ENCODE results near the gene TMEM237.
A peak's percentile ranks its signal among the peaks of the same experiment; 100 is the strongest.

Gene TMEM237

DNA sequence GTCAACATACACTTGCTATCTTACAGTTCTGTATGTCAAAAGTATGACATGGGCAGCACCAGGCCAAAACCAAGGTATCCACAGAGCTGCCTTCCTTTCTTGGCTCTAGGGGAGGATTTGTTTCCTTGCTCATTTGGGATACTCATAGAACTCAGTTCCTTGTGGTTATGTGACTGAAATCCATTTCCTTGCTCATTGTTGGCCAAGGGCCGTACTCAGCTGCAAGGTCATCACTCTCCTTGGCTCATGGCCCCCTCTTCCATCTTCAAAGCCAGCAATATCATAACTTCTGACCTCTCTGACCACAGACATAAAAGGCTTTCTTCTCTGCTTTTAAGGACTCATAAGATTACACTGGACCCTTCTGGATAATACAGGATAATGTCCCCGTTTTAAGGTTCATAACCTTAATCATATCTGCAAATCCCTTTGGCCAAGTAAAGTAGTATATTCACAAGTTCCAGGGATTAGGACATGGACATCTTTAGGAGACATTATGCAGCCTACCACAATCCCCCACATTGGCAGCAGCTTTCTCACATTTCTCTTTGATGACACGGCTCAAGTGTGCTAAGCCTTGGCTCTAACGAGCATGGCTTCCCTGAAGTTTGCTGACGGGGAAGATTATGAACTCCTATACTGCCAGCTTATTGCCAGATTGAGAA lies 20.9 kb downstream of the TMEM237 start:
- Histone ChIP-seq H3K9ac (ENCODE audit: low read length) (no peak overlapping the region), H4K8ac (ENCODE audit: low read depth, low read length) (no peak overlapping the region), H3K4me1 (ENCODE audit: control insufficient read depth, low read depth, low read length) (no peaks in the 10 kb centered on the region), H3K18ac (ENCODE audit: low read length) (no peak overlapping the region), H2BK120ac (ENCODE audit: low read depth, low read length) (no peak overlapping the region), H3K4me2 (ENCODE audit: low read length) (no peak overlapping the region), H3K79me2 (ENCODE audit: control insufficient read depth, insufficient read depth, low read length) (no peaks in the 10 kb centered on the region), H3K27ac (ENCODE audit: low read depth, low read length) (no peak overlapping the region), H3K4ac (ENCODE audit: low read depth, low read length) (no peak overlapping the region), H3K36me3 (ENCODE audit: control insufficient read depth, insufficient read depth, low read length) (no peaks in the 10 kb centered on the region), H3K23ac (ENCODE audit: low read length) (no peak overlapping the region), H3K27me3 (ENCODE audit: insufficient read depth, low read length, poor library complexity) (no peaks in the 10 kb centered on the region), H3K79me1 (ENCODE audit: low read length) (no peaks in the 10 kb centered on the region), H3K4me3 (ENCODE audit: low read length) (no peak overlapping the region), H4K5ac (ENCODE audit: low read length) (no peak overlapping the region), H3K56ac (ENCODE audit: low read length) (no peak overlapping the region), H2BK15ac (replicated peaks; ENCODE audit: low read depth) (no peak overlapping the region), H2BK5ac (ENCODE audit: low read length) (no peak overlapping the region), H2AK5ac (ENCODE audit: low read length) (no peak overlapping the region)
- no peak for DNase-seq
- no CpG with 5 or more reads among the region's 5 CpGs for WGBS (ENCODE audit: extremely low coverage, insufficient coverage, low lambda C conversion rate)

DNA sequence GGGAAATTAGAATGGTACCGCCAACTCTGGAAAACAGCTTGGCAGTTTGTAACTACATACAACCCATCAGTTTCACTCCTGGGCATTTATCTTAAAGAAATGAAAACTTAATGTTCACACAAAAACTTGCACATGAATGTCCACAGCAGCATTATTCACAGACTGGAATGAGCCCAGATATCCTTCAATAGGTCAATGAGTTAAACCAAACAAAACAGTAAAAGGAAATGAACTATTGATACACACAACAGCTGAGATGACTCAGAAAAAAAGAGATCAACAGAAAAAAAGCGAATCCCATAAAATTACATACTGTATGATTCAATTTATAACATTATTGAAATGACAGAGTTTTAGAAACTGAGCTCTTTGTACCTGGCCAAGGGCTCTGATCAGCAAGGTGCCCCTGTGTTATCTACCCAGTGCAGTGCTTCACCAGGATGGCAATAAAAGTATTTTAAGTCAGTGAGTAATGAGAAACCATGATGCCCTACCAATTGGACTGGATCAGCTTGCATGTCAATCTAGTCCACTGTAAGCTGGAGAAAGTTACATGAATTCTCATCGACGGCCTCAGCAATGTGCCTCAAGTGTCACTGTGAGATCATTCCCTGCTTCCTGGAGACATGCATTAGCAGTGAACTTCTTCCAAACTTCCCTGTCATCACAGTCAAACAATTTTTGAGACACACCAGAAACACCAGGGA lies 21.9 kb downstream of the TMEM237 start:
- Histone ChIP-seq H3K79me1 (ENCODE audit: low read length) (no peaks in the 10 kb centered on the region), H2AK5ac (ENCODE audit: low read length) (no peak overlapping the region), H3K4me1 (ENCODE audit: control insufficient read depth, low read depth, low read length) (no peaks in the 10 kb centered on the region), H3K9ac (ENCODE audit: low read length) (no peak overlapping the region), H2BK15ac (replicated peaks; ENCODE audit: low read depth) (no peak overlapping the region), H3K79me2 (ENCODE audit: control insufficient read depth, insufficient read depth, low read length) (no peaks in the 10 kb centered on the region), H3K4me2 (ENCODE audit: low read length) (no peak overlapping the region), H2BK120ac (ENCODE audit: low read depth, low read length) (no peak overlapping the region), H2BK5ac (ENCODE audit: low read length) (no peak overlapping the region), H3K56ac (ENCODE audit: low read length) (no peak overlapping the region), H3K4me3 (ENCODE audit: low read length) (no peak overlapping the region), H3K27me3 (ENCODE audit: insufficient read depth, low read length, poor library complexity) (no peaks in the 10 kb centered on the region), H3K4ac (ENCODE audit: low read depth, low read length) (no peak overlapping the region), H3K27ac (ENCODE audit: low read depth, low read length) (no peak overlapping the region), H3K23ac (ENCODE audit: low read length) (no peak overlapping the region), H4K5ac (ENCODE audit: low read length) (no peak overlapping the region), H4K8ac (ENCODE audit: low read depth, low read length) (no peak overlapping the region), H3K18ac (ENCODE audit: low read length) (no peak overlapping the region), H3K36me3 (ENCODE audit: control insufficient read depth, insufficient read depth, low read length) (no peaks in the 10 kb centered on the region)
- no peak for DNase-seq
- no CpG with 5 or more reads among the region's 4 CpGs for WGBS (ENCODE audit: extremely low coverage, insufficient coverage, low lambda C conversion rate)

DNA sequence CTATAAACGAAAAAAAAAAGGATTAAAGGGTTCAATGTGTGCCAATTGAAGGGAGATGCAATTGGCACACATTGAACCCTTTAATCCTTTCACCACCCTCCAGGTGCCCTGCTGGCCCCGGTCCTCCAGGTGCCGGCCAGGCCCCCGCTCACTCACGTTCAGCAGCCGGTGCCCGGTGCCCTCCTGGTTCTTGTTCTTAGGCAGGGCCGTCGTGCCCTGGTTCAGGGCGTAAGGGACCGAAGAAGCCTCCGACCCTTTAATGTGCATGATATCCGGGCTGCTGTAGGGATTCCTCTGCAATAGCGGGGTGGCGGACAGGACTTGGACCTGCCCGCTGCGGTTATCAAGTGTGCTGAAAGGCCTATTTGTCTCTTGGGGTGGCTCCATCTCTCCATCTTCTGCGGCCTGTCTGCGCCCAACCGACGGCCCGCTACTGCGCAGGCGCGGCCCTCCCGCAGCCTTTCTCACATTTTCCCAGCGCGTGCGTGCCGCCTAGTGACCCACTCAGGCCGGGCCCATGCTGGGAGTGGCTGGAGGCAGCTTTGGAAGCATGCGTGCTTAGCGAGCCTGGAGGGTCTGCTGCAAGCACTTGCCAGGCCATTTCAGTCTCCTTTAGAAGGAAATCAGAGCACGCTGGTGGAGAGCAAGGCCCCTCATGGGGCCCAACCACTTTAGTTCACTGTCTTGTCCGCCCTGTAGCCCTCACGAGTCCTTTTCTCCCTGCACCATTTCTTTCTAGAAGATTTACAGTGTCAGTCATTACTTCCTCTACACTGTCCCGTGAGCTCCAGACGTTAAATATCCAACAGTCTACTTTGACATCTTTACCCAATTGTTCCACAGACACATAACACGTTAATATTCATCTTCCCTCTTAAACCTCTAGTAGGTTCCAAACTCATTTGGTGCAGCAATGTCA lies 24.3 kb downstream of the TMEM237 start:
- H3K27me3 ChIP-seq (ENCODE audit: insufficient read depth, low read length, poor library complexity) = no peaks in the 10 kb centered on the region

DNA sequence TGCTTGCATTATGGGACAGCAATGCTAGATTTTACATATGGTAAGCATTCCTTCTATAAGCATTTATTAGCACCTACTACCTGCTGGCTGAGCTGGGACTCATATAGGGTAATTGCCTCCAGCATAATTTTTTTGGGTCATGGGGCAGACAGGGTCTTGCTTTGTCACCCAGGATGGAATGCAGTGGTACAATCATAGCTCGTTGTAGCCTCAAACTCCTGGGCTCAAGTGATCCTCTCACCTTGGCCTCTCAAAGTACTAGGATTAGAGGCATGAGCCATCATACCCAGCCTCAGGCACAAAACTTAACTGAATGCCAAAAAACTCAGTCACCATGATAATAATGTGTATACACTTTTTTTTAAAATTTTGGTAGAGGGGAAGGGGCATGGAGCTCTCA lies 35.3 kb downstream of the TMEM237 start:
- no peak overlapping the region for H3K4me3 ChIP-seq (ENCODE audit: low read length)
- no peak overlapping the region for H4K8ac ChIP-seq (ENCODE audit: low read depth, low read length)

More for the DNA sequence above, 24.3 kb downstream of the TMEM237 start:
- H2BK15ac ChIP-seq (replicated peaks; ENCODE audit: low read depth) = no peak overlapping the region
- H3K79me2 ChIP-seq (ENCODE audit: control insufficient read depth, insufficient read depth, low read length) = no peaks in the 10 kb centered on the region
- H3K36me3 ChIP-seq (ENCODE audit: control insufficient read depth, insufficient read depth, low read length) = no peaks in the 10 kb centered on the region
- no peak overlapping the region for H4K8ac ChIP-seq (ENCODE audit: low read depth, low read length)
- H4K5ac ChIP-seq (ENCODE audit: low read length) = no peak overlapping the region
- no peak overlapping the region for H3K4me3 ChIP-seq (ENCODE audit: low read length)
- H3K56ac ChIP-seq (ENCODE audit: low read length) = no peak overlapping the region
- no peak overlapping the region for H2AK5ac ChIP-seq (ENCODE audit: low read length)
- no peak overlapping the region for H3K9ac ChIP-seq (ENCODE audit: low read length)
- H2BK120ac ChIP-seq (ENCODE audit: low read depth, low read length) = no peak overlapping the region
- H3K79me1 ChIP-seq (ENCODE audit: low read length) = no peaks in the 10 kb centered on the region
- no peaks in the 10 kb centered on the region for H3K4me1 ChIP-seq (ENCODE audit: control insufficient read depth, low read depth, low read length)
- no peak overlapping the region for H3K4me2 ChIP-seq (ENCODE audit: low read length)
- no peak overlapping the region for H3K4ac ChIP-seq (ENCODE audit: low read depth, low read length)
- H2BK5ac ChIP-seq (ENCODE audit: low read length) = no peak overlapping the region
- no peak overlapping the region for H3K18ac ChIP-seq (ENCODE audit: low read length)
- H3K23ac ChIP-seq (ENCODE audit: low read length) = no peak overlapping the region
- 100% methylated on average over 1 of the region's 39 CpGs for WGBS (ENCODE audit: extremely low coverage, insufficient coverage, low lambda C conversion rate)
- H3K27ac ChIP-seq (ENCODE audit: low read depth, low read length) = no peak overlapping the region
- DNase-seq = no peak

GRCh38 chr2:201607568-201607967 lies 35.7 kb downstream of the TMEM237 start:
- no peak overlapping the region for H3K9ac ChIP-seq (ENCODE audit: low read length)
- H3K23ac ChIP-seq (ENCODE audit: low read length) = no peak overlapping the region
- H4K5ac ChIP-seq (ENCODE audit: low read length) = no peak overlapping the region
- H3K27me3 ChIP-seq (ENCODE audit: insufficient read depth, low read length, poor library complexity) = no peaks in the 10 kb centered on the region
- WGBS (ENCODE audit: extremely low coverage, insufficient coverage, low lambda C conversion rate) = no CpG with 5 or more reads among the region's 2 CpGs
- no peak overlapping the region for H3K27ac ChIP-seq (ENCODE audit: low read depth, low read length)
- H3K4me2 ChIP-seq (ENCODE audit: low read length) = no peak overlapping the region
- H3K36me3 ChIP-seq (ENCODE audit: control insufficient read depth, insufficient read depth, low read length) = no peaks in the 10 kb centered on the region
- no peak overlapping the region for H2AK5ac ChIP-seq (ENCODE audit: low read length)
- H3K4me3 ChIP-seq (ENCODE audit: low read length) = no peak overlapping the region
- no peaks in the 10 kb centered on the region for H3K79me2 ChIP-seq (ENCODE audit: control insufficient read depth, insufficient read depth, low read length)
- no peak for DNase-seq
- H4K8ac ChIP-seq (ENCODE audit: low read depth, low read length) = no peak overlapping the region
- H3K79me1 ChIP-seq (ENCODE audit: low read length) = no peaks in the 10 kb centered on the region
- H2BK5ac ChIP-seq (ENCODE audit: low read length) = no peak overlapping the region
- H3K4me1 ChIP-seq (ENCODE audit: control insufficient read depth, low read depth, low read length) = no peaks in the 10 kb centered on the region
- no peak overlapping the region for H2BK120ac ChIP-seq (ENCODE audit: low read depth, low read length)
- no peak overlapping the region for H2BK15ac ChIP-seq (replicated peaks; ENCODE audit: low read depth)
- no peak overlapping the region for H3K4ac ChIP-seq (ENCODE audit: low read depth, low read length)
- no peak overlapping the region for H3K56ac ChIP-seq (ENCODE audit: low read length)
- no peak overlapping the region for H3K18ac ChIP-seq (ENCODE audit: low read length)

More for the DNA sequence above, 35.3 kb downstream of the TMEM237 start:
- Histone ChIP-seq H3K56ac (ENCODE audit: low read length) (no peak overlapping the region), H2AK5ac (ENCODE audit: low read length) (no peak overlapping the region), H4K5ac (ENCODE audit: low read length) (no peak overlapping the region), H3K79me2 (ENCODE audit: control insufficient read depth, insufficient read depth, low read length) (no peaks in the 10 kb centered on the region), H3K9ac (ENCODE audit: low read length) (no peak overlapping the region), H2BK15ac (replicated peaks; ENCODE audit: low read depth) (no peak overlapping the region), H3K4me1 (ENCODE audit: control insufficient read depth, low read depth, low read length) (no peaks in the 10 kb centered on the region), H3K4me2 (ENCODE audit: low read length) (no peak overlapping the region), H3K36me3 (ENCODE audit: control insufficient read depth, insufficient read depth, low read length) (no peaks in the 10 kb centered on the region), H3K4ac (ENCODE audit: low read depth, low read length) (no peak overlapping the region), H3K27ac (ENCODE audit: low read depth, low read length) (no peak overlapping the region), H3K18ac (ENCODE audit: low read length) (no peak overlapping the region), H2BK5ac (ENCODE audit: low read length) (no peak overlapping the region), H3K27me3 (ENCODE audit: insufficient read depth, low read length, poor library complexity) (no peaks in the 10 kb centered on the region), H2BK120ac (ENCODE audit: low read depth, low read length) (no peak overlapping the region), H3K79me1 (ENCODE audit: low read length) (no peaks in the 10 kb centered on the region), H3K23ac (ENCODE audit: low read length) (no peak overlapping the region)
- no CpG with 5 or more reads among the region's 1 CpG for WGBS (ENCODE audit: extremely low coverage, insufficient coverage, low lambda C conversion rate)
- peak; percentile 3 for DNase-seq

Measured in mesendoderm (in vitro differentiated cells).